Upper lobe of right lung (tissue), 1 donor: Measurements from ENCODE around the gene MCUR1. TPM values are rescaled to one million over a fixed set of nuclear protein-coding genes. Genes with fewer than 3 reads are reported as not detected.

Source experiments
- ATAC-seq: fragments of 200-7000 bp; cut with Tn5 transposase; one replicate; pipeline ENCODE4 v1.9.1; 2020; ENCODE audit warnings: mild to moderate bottlenecking, moderate library complexity
- DNase-seq: peaks from one replicate; pipeline ENCODE4 v3.0.0-alpha.2; 2020
- H3K27ac ChIP-seq: fragments of 200-600 bp; one replicate; pipeline ENCODE4 v1.8.0; 2022
- H3K27me3 ChIP-seq: fragments of 200-600 bp; one replicate; pipeline ENCODE4 v1.8.0; 2022; ENCODE audit warnings: mild to moderate bottlenecking
- H3K36me3 ChIP-seq: fragments of 200-600 bp; one replicate; pipeline ENCODE4 v1.8.0; 2022
- H3K4me1 ChIP-seq: fragments of 200-600 bp; one replicate; pipeline ENCODE4 v1.8.0; 2022
- H3K4me3 ChIP-seq: fragments of 200-600 bp; one replicate; pipeline ENCODE4 v1.8.0; 2022; ENCODE audit warnings: mild to moderate bottlenecking
- H3K9me3 ChIP-seq: fragments of 200-600 bp; one replicate; pipeline ENCODE4 v1.8.0; 2022
- intact Hi-C: fragments of 100-400 bp; cut with DNase I; formaldehyde crosslinking; loops from one replicate; pipeline ENCODE4 v1.11.0; 2022
- total RNA-seq: library from RNA; stranded (reverse); fragmentation: NEBNext Ultra II Directional; extraction: Animal tissue kit (Norgen Biotek cat#: 25700); gene quantifications from one replicate; pipeline ENCODE4 v1.2.1, GENCODE V29; 2021
- TF ChIP-seq, protein P1 (sequence below): fragments of 200-600 bp; IDR thresholded peaks from one replicate; pipeline ENCODE4 v1.8.0; 2022; ENCODE audit warnings: antibody characterized with exemption
- donor health status: DM: no; HTN: yes; CAD: no; lungs with severe emphysema.

The MCUR1 gene
- total RNA-seq, 1 donor from 2014 or later = 35.0 TPM

DNA sequence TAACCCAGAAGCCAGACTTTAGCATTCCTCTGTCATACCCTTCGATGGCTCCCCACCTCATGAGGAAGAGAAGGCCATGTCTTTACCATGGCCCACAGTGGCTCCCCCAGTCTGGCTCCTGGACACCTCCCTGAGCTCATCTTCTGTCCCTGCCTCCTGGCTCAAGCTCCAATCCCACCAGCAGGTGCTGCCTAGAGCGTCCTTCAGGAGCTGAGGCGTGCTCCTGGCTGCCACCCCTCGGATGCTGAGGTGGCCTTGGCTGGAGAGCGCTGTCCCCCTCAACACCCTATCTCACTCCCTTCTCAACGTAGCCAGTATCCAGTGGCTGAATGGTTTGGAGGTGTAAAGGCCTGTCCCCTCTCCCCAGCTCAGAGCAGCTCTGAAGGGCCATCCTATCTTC, 55.3 kb downstream of the MCUR1 start:
- peaks cover 41% of the 10 kb centered on the region for H3K4me1 ChIP-seq
- no peak for DNase-seq
- H3K4me3 ChIP-seq = no peak overlapping the region
- TF ChIP-seq, protein P1, sequence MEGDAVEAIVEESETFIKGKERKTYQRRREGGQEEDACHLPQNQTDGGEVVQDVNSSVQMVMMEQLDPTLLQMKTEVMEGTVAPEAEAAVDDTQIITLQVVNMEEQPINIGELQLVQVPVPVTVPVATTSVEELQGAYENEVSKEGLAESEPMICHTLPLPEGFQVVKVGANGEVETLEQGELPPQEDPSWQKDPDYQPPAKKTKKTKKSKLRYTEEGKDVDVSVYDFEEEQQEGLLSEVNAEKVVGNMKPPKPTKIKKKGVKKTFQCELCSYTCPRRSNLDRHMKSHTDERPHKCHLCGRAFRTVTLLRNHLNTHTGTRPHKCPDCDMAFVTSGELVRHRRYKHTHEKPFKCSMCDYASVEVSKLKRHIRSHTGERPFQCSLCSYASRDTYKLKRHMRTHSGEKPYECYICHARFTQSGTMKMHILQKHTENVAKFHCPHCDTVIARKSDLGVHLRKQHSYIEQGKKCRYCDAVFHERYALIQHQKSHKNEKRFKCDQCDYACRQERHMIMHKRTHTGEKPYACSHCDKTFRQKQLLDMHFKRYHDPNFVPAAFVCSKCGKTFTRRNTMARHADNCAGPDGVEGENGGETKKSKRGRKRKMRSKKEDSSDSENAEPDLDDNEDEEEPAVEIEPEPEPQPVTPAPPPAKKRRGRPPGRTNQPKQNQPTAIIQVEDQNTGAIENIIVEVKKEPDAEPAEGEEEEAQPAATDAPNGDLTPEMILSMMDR = no peak
- H3K27me3 ChIP-seq = no peaks in the 10 kb centered on the region
- intact Hi-C loops = no loop called here
- ATAC-seq = no peak
- no peaks in the 10 kb centered on the region for H3K9me3 ChIP-seq
- no peaks in the 10 kb centered on the region for H3K36me3 ChIP-seq
- H3K27ac ChIP-seq = no peak overlapping the region

DNA sequence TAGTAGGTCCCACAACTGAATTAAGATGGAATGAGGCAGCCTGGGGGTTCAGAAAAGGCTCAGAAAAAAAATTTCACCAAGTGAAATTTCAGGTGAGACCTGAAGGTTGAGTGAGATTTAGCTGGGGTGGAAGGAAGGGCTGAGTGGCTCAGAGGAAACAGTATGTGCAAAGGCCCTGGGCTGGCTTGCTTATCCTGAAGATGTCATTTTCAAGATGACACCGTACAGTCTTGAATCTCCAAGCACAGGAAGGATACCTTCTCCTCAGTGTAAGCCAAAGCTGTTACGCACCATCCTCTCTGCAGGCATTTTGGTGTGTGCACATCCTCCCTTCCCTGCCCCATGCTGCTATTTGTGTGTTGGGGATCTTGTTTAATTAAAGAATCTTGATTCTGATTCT, 59.7 kb downstream of the MCUR1 start:
- H3K36me3 ChIP-seq = no peaks in the 10 kb centered on the region
- no peaks in the 10 kb centered on the region for H3K9me3 ChIP-seq
- intact Hi-C loops = no loop called here
- ATAC-seq (no peak), DNase-seq (no peak)
- TF ChIP-seq, protein P1 = no peak
- no peaks in the 10 kb centered on the region for H3K4me1 ChIP-seq
- no peak overlapping the region for H3K27ac ChIP-seq
- no peaks in the 10 kb centered on the region for H3K27me3 ChIP-seq
- H3K4me3 ChIP-seq = no peak overlapping the region

DNA sequence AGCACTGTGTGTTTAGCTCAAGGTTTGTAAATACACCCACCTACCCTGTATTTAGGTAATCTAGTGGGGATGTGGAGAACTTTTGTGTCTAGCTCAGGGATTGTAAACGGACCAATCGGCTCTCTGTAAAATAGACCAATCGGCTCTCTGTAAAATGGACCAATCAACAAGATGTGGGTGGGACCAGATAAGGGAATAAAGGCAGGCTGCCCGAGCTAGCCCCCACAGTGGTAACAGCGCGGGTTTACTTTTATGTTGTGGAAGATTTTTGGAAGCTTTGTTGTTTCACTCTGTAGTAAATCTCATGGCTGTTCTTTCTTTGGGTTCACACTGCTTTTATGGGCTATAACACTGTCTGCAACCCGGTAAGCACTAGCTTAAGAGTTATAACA, 70.6 kb downstream of the MCUR1 start:
- TF ChIP-seq, protein P1 = no peak
- no peaks in the 10 kb centered on the region for H3K27me3 ChIP-seq
- H3K4me3 ChIP-seq = no peak overlapping the region
- DNase-seq (no peak), ATAC-seq (no peak)
- intact Hi-C loops = no loop called here
- H3K36me3 ChIP-seq = no peaks in the 10 kb centered on the region
- no peak overlapping the region for H3K27ac ChIP-seq
- no peaks in the 10 kb centered on the region for H3K9me3 ChIP-seq
- H3K4me1 ChIP-seq = no peaks in the 10 kb centered on the region

DNA sequence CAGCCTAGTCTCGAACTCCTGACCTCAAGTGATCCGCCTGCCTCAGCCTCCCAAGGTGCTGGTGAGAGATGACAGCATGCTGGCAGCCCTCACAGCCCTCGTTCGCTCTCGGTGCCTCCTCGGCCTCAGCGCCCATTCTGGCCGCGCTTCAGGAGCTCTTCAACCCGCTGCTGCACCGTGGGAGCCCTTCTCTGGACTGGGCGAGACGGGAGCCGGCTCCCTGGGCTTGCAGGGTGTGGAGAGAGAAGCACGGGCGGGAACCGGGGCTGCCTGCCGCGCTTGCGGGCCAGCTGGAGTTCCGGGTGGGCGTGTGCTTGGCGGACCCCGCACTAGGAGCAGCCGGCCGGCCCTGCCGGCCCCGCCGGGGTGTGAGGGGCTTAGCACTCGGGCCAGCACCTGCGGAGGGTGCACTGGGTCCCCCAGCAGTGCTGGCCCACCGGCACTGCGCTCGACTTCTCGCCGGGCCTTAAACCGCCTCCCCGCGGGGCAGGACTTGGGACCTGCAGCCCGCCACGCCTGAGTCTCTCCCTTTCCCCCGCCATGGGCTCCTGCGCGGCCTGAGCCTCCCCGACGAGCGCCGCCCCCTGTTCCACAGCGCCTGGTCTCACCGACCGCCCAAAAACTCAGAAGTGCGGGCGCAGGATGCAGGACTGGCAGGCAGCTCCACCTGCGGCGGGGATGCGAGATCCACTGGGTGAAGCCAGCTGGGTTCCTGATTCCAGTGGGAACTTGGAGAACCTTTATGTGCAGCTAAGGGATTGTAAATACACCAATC, 71.2 kb downstream of the MCUR1 start:
- H3K9me3 ChIP-seq = no peaks in the 10 kb centered on the region
- TF ChIP-seq, protein P1 = no peak
- ATAC-seq = no peak
- no peak overlapping the region for H3K4me3 ChIP-seq
- H3K27me3 ChIP-seq = no peaks in the 10 kb centered on the region
- no peak for DNase-seq
- H3K4me1 ChIP-seq = no peaks in the 10 kb centered on the region
- no peak overlapping the region for H3K27ac ChIP-seq
- H3K36me3 ChIP-seq = no peaks in the 10 kb centered on the region
- intact Hi-C loops = no loop called here

DNA sequence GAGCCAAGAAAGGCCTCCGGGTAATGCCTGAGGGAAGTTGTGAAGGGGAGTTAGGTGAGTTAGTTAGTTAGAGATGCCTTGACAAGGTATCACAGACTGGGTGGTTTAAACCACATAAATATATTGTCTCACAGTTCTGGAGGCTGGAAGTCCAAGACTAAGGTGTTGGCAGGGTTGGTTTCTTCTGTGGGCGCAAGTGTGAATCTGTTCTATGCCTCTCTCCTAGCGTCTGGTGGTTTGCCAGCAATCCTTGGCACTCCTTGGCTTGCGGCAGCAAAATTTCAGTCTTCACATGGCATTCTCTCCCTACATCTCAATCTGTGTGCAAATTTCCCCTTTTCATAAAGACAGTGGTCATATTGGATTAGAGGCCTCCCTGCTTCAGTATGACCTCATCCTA, 73.0 kb downstream of the MCUR1 start:
- H3K27ac ChIP-seq = no peak overlapping the region
- no peak for ATAC-seq

More for the DNA sequence above, 73.0 kb downstream of the MCUR1 start:
- no peaks in the 10 kb centered on the region for H3K27me3 ChIP-seq
- H3K9me3 ChIP-seq = no peaks in the 10 kb centered on the region
- no peaks in the 10 kb centered on the region for H3K4me1 ChIP-seq
- intact Hi-C loops = no loop called here
- TF ChIP-seq, protein P1 = no peak
- H3K4me3 ChIP-seq = no peak overlapping the region
- no peaks in the 10 kb centered on the region for H3K36me3 ChIP-seq
- DNase-seq = no peak

Other genes starting within 250 kb of the MCUR1 start
- 11.0 TPM for gene SIRT5, start 240.0 kb downstream of the MCUR1 start, total RNA-seq
- 52.0 TPM for gene NOL7, start 199.2 kb downstream of the MCUR1 start, total RNA-seq
- gene RANBP9, start 102.7 kb downstream of the MCUR1 start, total RNA-seq = 38.5 TPM
- gene RNF182, start 110.4 kb upstream of the MCUR1 start, total RNA-seq = 6.1 TPM